Tibial nerve (tissue), 4 donors: ENCODE data around the gene SPRR2D.

ENCODE experiments used
- EP300 ChIP-seq, 2 donors: sonication (generic); formaldehyde crosslinking; IDR thresholded peaks; one replicate each; pipeline ENCODE4 v1.6.1; 2017; ENCODE audit warnings: antibody characterized with exemption in 2 of 2, mild to moderate bottlenecking in 1 of 2
- POLR2A ChIP-seq, 2 donors: fragments of 450-650 bp; IDR thresholded peaks; one replicate each; pipeline ENCODE4 v1.6.1; 2017; ENCODE audit warnings: antibody characterized with exemption in 2 of 2, mild to moderate bottlenecking in 2 of 2, moderate library complexity in 2 of 2
- TF ChIP-seq, protein P1 (sequence below), 5 experiments: fragments of 200-600 bp in 3 of 5; fragments of 450-650 bp in 2 of 5; sonication (generic) in 3 of 5; IDR thresholded peaks; one replicate each; pipeline ENCODE4 v1.5.1; 2016 to 2019; ENCODE audit warnings: antibody characterized with exemption in 5 of 5, mild to moderate bottlenecking in 3 of 5, moderate library complexity in 2 of 5

DNA sequence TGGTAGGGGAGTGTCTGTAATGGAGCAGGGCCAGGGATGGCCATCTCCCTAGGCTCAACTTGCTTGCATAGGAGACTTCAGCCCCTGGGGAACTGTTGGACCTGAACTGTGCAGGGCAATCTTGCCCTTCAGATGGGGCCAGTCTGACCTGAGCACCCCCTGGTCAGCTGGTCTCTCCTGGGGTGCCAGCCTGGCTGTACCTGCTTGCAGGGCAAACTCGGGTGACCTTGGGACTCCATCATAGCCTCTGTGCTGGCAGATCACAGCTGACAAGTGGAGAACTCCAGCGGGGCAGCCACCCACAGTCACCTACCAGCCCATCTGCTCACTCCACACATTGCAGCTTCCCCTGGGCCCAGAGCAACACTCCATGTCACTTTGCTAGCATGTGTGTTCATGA, 8.3 kb upstream of the SPRR2D start:
- TF ChIP-seq, protein P1, sequence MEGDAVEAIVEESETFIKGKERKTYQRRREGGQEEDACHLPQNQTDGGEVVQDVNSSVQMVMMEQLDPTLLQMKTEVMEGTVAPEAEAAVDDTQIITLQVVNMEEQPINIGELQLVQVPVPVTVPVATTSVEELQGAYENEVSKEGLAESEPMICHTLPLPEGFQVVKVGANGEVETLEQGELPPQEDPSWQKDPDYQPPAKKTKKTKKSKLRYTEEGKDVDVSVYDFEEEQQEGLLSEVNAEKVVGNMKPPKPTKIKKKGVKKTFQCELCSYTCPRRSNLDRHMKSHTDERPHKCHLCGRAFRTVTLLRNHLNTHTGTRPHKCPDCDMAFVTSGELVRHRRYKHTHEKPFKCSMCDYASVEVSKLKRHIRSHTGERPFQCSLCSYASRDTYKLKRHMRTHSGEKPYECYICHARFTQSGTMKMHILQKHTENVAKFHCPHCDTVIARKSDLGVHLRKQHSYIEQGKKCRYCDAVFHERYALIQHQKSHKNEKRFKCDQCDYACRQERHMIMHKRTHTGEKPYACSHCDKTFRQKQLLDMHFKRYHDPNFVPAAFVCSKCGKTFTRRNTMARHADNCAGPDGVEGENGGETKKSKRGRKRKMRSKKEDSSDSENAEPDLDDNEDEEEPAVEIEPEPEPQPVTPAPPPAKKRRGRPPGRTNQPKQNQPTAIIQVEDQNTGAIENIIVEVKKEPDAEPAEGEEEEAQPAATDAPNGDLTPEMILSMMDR (IDR thresholded peaks at IDR 0.05) = no peak
- TF ChIP-seq POLR2A (IDR thresholded peaks at IDR 0.05) (no peak), EP300 (IDR thresholded peaks at IDR 0.05) (no peak)
